Endothelial cell (in vitro differentiated cells): ENCODE data around the gene CHRNG. TPM values are rescaled to one million over a fixed set of nuclear protein-coding genes. Genes with fewer than 3 reads are reported as not detected.

Experiments used
- DNase-seq: peaks from one replicate; pipeline ENCODE4 v3.0.0; 2021; ENCODE audit warnings: low spot score
- H3K27ac Mint-ChIP-seq: one replicate; pipeline ENCODE4 v1.8.0; 2021; ENCODE audit warnings: mixed read lengths, inconsistent platforms; ENCODE audit not compliant: unreplicated experiment
- H3K27me3 Mint-ChIP-seq: one replicate; pipeline ENCODE4 v1.8.0; 2021; ENCODE audit warnings: mild to moderate bottlenecking, moderate library complexity, mixed read lengths, inconsistent platforms; ENCODE audit not compliant: unreplicated experiment
- H3K36me3 Mint-ChIP-seq: one replicate; pipeline ENCODE4 v1.8.0; 2021; ENCODE audit warnings: mild to moderate bottlenecking, low read depth, mixed read lengths, inconsistent platforms; ENCODE audit not compliant: unreplicated experiment
- H3K4me1 Mint-ChIP-seq: one replicate; pipeline ENCODE4 v1.8.0; 2021; ENCODE audit warnings: mild to moderate bottlenecking, mixed read lengths, inconsistent platforms; ENCODE audit not compliant: unreplicated experiment
- H3K4me3 Mint-ChIP-seq: one replicate; pipeline ENCODE4 v1.8.0; 2021; ENCODE audit warnings: mild to moderate bottlenecking, mixed read lengths, inconsistent platforms; ENCODE audit not compliant: unreplicated experiment
- H3K9me3 Mint-ChIP-seq: one replicate; pipeline ENCODE4 v1.8.0; 2021; ENCODE audit warnings: mixed read lengths, inconsistent platforms; ENCODE audit not compliant: unreplicated experiment
- CTCF ChIP-seq: fragments of 200-600 bp; sonication (generic); IDR thresholded peaks from one replicate; pipeline ENCODE4 v1.5.0; 2021; ENCODE audit warnings: antibody characterized with exemption; ENCODE audit not compliant: unreplicated experiment
- total RNA-seq: library from RNA; stranded (reverse); fragmentation: NEBNext Ultra II Directional; extraction: Animal tissue kit (Norgen Biotek cat#: 25700); gene quantifications from one replicate; pipeline ENCODE4 v1.2.1, GENCODE V29; 2021; ENCODE audit not compliant: unreplicated experiment

Gene CHRNG
- total RNA-seq, 1 donor from 2014 or later = not detected

- Mint-ChIP-seq H3K4me1 (peaks cover 2% of the 10 kb centered on the region), H3K27ac (no peak overlapping the region), H3K9me3 (no peaks in the 10 kb centered on the region), H3K27me3 (peaks cover 9% of the 10 kb centered on the region), H3K36me3 (no peaks in the 10 kb centered on the region), H3K4me3 (no peak overlapping the region)
- no peak for TF ChIP-seq CTCF
- DNase-seq = no peak
Observed at GRCh38 chr2:232526372-232526941, 13.0 kb upstream of the CHRNG start.

- no peak for DNase-seq
- Mint-ChIP-seq H3K9me3 (no peaks in the 10 kb centered on the region), H3K27me3 (peaks cover 8% of the 10 kb centered on the region), H3K4me1 (peaks cover 2% of the 10 kb centered on the region), H3K4me3 (no peak overlapping the region), H3K27ac (no peak overlapping the region), H3K36me3 (no peaks in the 10 kb centered on the region)
- TF ChIP-seq CTCF = no peak
Observed at GRCh38 chr2:232527905-232528470, 11.5 kb upstream of the CHRNG start.

GRCh38 chr2:232528746-232529460 is 10.6 kb upstream of the CHRNG start:
- peaks cover 8% of the 10 kb centered on the region for H3K27me3 Mint-ChIP-seq
- no peak overlapping the region for H3K4me3 Mint-ChIP-seq
- no peak for DNase-seq
- TF ChIP-seq CTCF = no peak
- no peaks in the 10 kb centered on the region for H3K36me3 Mint-ChIP-seq
- H3K9me3 Mint-ChIP-seq = no peaks in the 10 kb centered on the region
- H3K27ac Mint-ChIP-seq = no peak overlapping the region
- peaks cover 2% of the 10 kb centered on the region for H3K4me1 Mint-ChIP-seq

GRCh38 chr2:232529806-232530547 is 9.5 kb upstream of the CHRNG start:
- Mint-ChIP-seq H3K27ac (no peak overlapping the region), H3K27me3 (peaks cover 9% of the 10 kb centered on the region), H3K4me3 (no peak overlapping the region)

More at GRCh38 chr2:232529806-232530547, 9.5 kb upstream of the CHRNG start:
- H3K36me3 Mint-ChIP-seq = no peaks in the 10 kb centered on the region
- TF ChIP-seq CTCF = no peak
- no peak for DNase-seq
- H3K9me3 Mint-ChIP-seq = no peaks in the 10 kb centered on the region
- H3K4me1 Mint-ChIP-seq = no peaks in the 10 kb centered on the region
